GM12878 (cell line): ENCODE results near the gene RASSF8. TPM values are rescaled to one million over a fixed set of nuclear protein-coding genes. Genes with fewer than 3 reads are reported as not detected.

Source experiments
- ATAC-seq: fragments of 200-7000 bp; cut with Tn5 transposase; 3 replicates; pipeline ENCODE4 v1.9.1; 2020; ENCODE audit warnings: mild to moderate bottlenecking, moderate library complexity
- BruUV-seq: library from RNA; stranded (reverse); fragments of 400-500 nt; replicated peaks from 2 replicates; lab custom pipeline; 2021; lab: Mats Ljungman, UMichigan
- CTCF ChIA-PET: fragments of 300-600 bp; sonication (Branson Sonifier 250); formaldehyde crosslinking; extraction: SDS; loops from one replicate; lab custom pipeline; 2021; ENCODE audit warnings: inconsistent platforms; lab: Yijun Ruan, JAX
- POLR2A ChIA-PET: fragments of 350-600 bp; formaldehyde crosslinking; extraction: SDS; loops from one replicate; lab custom pipeline; 2021; ENCODE audit warnings: inconsistent platforms; lab: Charles Lee
- RAD21 ChIA-PET: fragments of 300-600 bp; sonication (Branson Sonifier 250); formaldehyde crosslinking; loops from one replicate; lab custom pipeline; 2023; ENCODE audit warnings: antibody characterized with exemption; ENCODE audit not compliant: unreplicated experiment; lab: Charles Lee
- SMC1A ChIA-PET: fragments of 300-600 bp; sonication (Branson Sonifier 250); formaldehyde crosslinking; loops from one replicate; lab custom pipeline; 2023; ENCODE audit not compliant: unreplicated experiment, uncharacterized antibody; lab: Charles Lee
- DNase-seq: peaks from one replicate; pipeline ENCODE4 v3.0.0-alpha.2; 2011; ENCODE audit warnings: low read depth, low spot score
- FAIRE-seq: peaks from 3 replicates; lab custom pipeline; 2011; peaks lifted over from hg19 to GRCh38; lab: Jason Lieb, UNC
- H2AFZ ChIP-seq: 2 replicates; pipeline ENCODE4 v1.6.0; 2011; ENCODE audit warnings: low read depth, low read length, control low read depth; ENCODE audit not compliant: control insufficient read depth
- H3K27ac ChIP-seq: 2 replicates; pipeline ENCODE4 v1.5.1; 2011; ENCODE audit warnings: control low read depth; ENCODE audit not compliant: control insufficient read depth, insufficient read depth
- H3K27me3 ChIP-seq, 2 experiments: replicated peaks in 1 of 2; 2 replicates each; pipeline versions ENCODE4 v1.6.0 to v1.6.1; 2011; ENCODE audit warnings: low read length in 1 of 2; ENCODE audit not compliant: control insufficient read depth in 2 of 2, insufficient read depth in 2 of 2
- H3K36me3 ChIP-seq, 2 experiments: 2 replicates each; pipeline ENCODE4 v1.5.1; 2011; ENCODE audit warnings: low read length in 1 of 2; ENCODE audit not compliant: control insufficient read depth in 2 of 2, insufficient read depth in 2 of 2
- H3K4me1 ChIP-seq: 2 replicates; pipeline ENCODE4 v1.6.1; 2011; ENCODE audit warnings: mild to moderate bottlenecking, low read length, moderate library complexity, mixed read lengths; ENCODE audit not compliant: control insufficient read depth, insufficient read depth
- H3K4me2 ChIP-seq: 2 replicates; pipeline ENCODE4 v1.6.0; 2011; ENCODE audit warnings: control low read depth; ENCODE audit not compliant: control insufficient read depth, insufficient read depth
- H3K4me3 ChIP-seq: fragments of 200-600 bp; sonication (generic); 2 replicates; pipeline ENCODE4 v1.5.1; 2016
- H3K79me2 ChIP-seq: 2 replicates; pipeline ENCODE4 v1.6.0; 2011; ENCODE audit warnings: low read length; ENCODE audit not compliant: control insufficient read depth, insufficient read depth
- H3K9ac ChIP-seq: 2 replicates; pipeline ENCODE4 v1.8.0; 2011; ENCODE audit warnings: low read length, control low read depth, mixed read lengths; ENCODE audit not compliant: control insufficient read depth, insufficient read depth
- H3K9me3 ChIP-seq: replicated peaks from 3 replicates; pipeline ENCODE4 v1.5.1; 2011; ENCODE audit warnings: mild to moderate bottlenecking, low read length; ENCODE audit not compliant: control insufficient read depth, insufficient read depth
- H4K20me1 ChIP-seq: 2 replicates; pipeline ENCODE4 v1.6.0; 2011; ENCODE audit not compliant: control insufficient read depth, insufficient read depth
- BACH1 ChIP-seq: fragments of 450-650 bp; IDR thresholded peaks from 2 replicates; pipeline ENCODE4 v1.6.1; 2017; ENCODE audit warnings: mild to moderate bottlenecking, borderline replicate concordance
- CBX3 ChIP-seq: fragments of 200-600 bp; sonication (generic); IDR thresholded peaks from 2 replicates; pipeline ENCODE4 v1.6.1; 2016; ENCODE audit warnings: low read depth, borderline replicate concordance
- CHD1 ChIP-seq: IDR thresholded peaks from 2 replicates; pipeline ENCODE4 v1.6.1; 2012; ENCODE audit warnings: low read depth, low read length, improper control_type of control experiment
- CREB1 ChIP-seq: IDR thresholded peaks from 2 replicates; pipeline ENCODE4 v1.6.1; 2012; ENCODE audit warnings: low read depth, mild to moderate bottlenecking, inconsistent platforms
- FOS ChIP-seq: IDR thresholded peaks from 3 replicates; pipeline ENCODE4 v1.6.1; 2011; ENCODE audit warnings: borderline replicate concordance; ENCODE audit not compliant: insufficient read length; ENCODE audit errors: extremely low read depth
- IRF4 ChIP-seq: IDR thresholded peaks from 2 replicates; pipeline ENCODE4 v1.6.1; 2011; ENCODE audit warnings: low read depth, low read length
- LARP7 ChIP-seq: fragments of 450-650 bp; IDR thresholded peaks from 2 replicates; pipeline ENCODE4 v1.6.1; 2017; ENCODE audit warnings: mild to moderate bottlenecking
- MYB ChIP-seq: fragments of 150-350 bp; IDR thresholded peaks from 2 replicates; pipeline ENCODE4 v1.6.1; 2014; ENCODE audit warnings: mild to moderate bottlenecking, low read depth, low read length, borderline replicate concordance
- POLR2AphosphoS5 ChIP-seq: IDR thresholded peaks from 2 replicates; pipeline ENCODE4 v1.6.1; 2011; ENCODE audit warnings: mild to moderate bottlenecking, low read length, inconsistent platforms
- SMARCA5 ChIP-seq: fragments of 450-650 bp; IDR thresholded peaks from 2 replicates; pipeline ENCODE4 v1.6.1; 2017; ENCODE audit warnings: mild to moderate bottlenecking
- TCF12 ChIP-seq: IDR thresholded peaks from 2 replicates; pipeline ENCODE4 v1.6.1; 2011; ENCODE audit warnings: low read depth, mild to moderate bottlenecking, low read length
- YBX1 ChIP-seq: fragments of 450-650 bp; IDR thresholded peaks from 2 replicates; pipeline ENCODE4 v1.6.1; 2016; ENCODE audit warnings: antibody characterized with exemption
- YY1 ChIP-seq: IDR thresholded peaks from 2 replicates; pipeline ENCODE4 v1.6.1; 2011; ENCODE audit warnings: low read depth, mild to moderate bottlenecking, low read length
- ZBTB4 ChIP-seq: fragments of 450-650 bp; formaldehyde crosslinking; IDR thresholded peaks from 2 replicates; pipeline ENCODE4 v1.4.0; 2022; ENCODE audit warnings: mild to moderate bottlenecking, moderate library complexity
- ZNF24 ChIP-seq: fragments of 450-650 bp; IDR thresholded peaks from 2 replicates; pipeline ENCODE4 v1.6.1; 2017; ENCODE audit warnings: antibody characterized with exemption, mild to moderate bottlenecking
- ZNF274 ChIP-seq: IDR thresholded peaks from one replicate; pipeline ENCODE4 v1.8.0; 2011; ENCODE audit not compliant: insufficient read length, insufficient read depth
- in situ Hi-C: fragments of 300-500 bp; cut with MboI; formaldehyde crosslinking; loops from 9 replicates; pipeline ENCODE4 v1.14.3; 2018; ENCODE audit warnings: mixed read lengths
- intact Hi-C: fragments of 100-400 bp; cut with micrococcal nuclease; formaldehyde crosslinking; loops from one replicate; pipeline ENCODE4 v1.14.2; 2022; ENCODE audit not compliant: unreplicated experiment
- polyA plus RNA-seq, 11 experiments: library from polyadenylated mRNA; depleted of rRNA in 4 of 11; unstranded in 6 of 11; stranded (reverse) in 5 of 11; fragments of >200 nt; fragmentation: Nextera tagmentation in 4 of 11; fragmentation: Illumina TruSeq in 1 of 11; extraction: Ambion mirVana in 4 of 11; extraction: Trizol in 1 of 11; gene quantifications; 1 replicate in 1 of 11; 2 replicates in 10 of 11; pipeline versions ENCODE4 v1.2.1 to v1.2.3, GENCODE V29; 2011 to 2016; ENCODE audit warnings: inconsistent platforms in 2 of 11, missing spikeins in 2 of 11, low read depth in 1 of 11
- total RNA-seq, 4 experiments: library from RNA; depleted of rRNA in 3 of 4; stranded (reverse); fragments of >200 nt in 3 of 4; fragmentation: Illumina TruSeq in 1 of 4; extraction: Trizol in 1 of 4; gene quantifications; 2 replicates each; pipeline versions ENCODE4 v1.2.1 to v1.2.3, GENCODE V29; 2013 to 2021
- TF ChIP-seq, protein P1 (sequence below): fragments of 450-650 bp; IDR thresholded peaks from 2 replicates; pipeline ENCODE4 v1.6.1; 2017; ENCODE audit warnings: mild to moderate bottlenecking, low read depth, inconsistent platforms; ENCODE audit not compliant: poor library complexity, severe bottlenecking
- TF ChIP-seq, protein P2 (sequence below), 3 experiments: IDR thresholded peaks in 2 of 3; conservative IDR thresholded peaks in 1 of 3; 2 replicates each; pipeline ENCODE4 v1.5.1; 2011; ENCODE audit warnings: low read depth in 3 of 3, low read length in 3 of 3, mild to moderate bottlenecking in 3 of 3, control low read depth in 2 of 3, moderate library complexity in 2 of 3, inconsistent platforms in 1 of 3, mixed read lengths in 1 of 3; ENCODE audit not compliant: control insufficient read depth in 2 of 3, insufficient read depth in 1 of 3; ENCODE audit errors: extremely low read depth in 1 of 3

RASSF8 gene
- total and polyA plus RNA-seq, 10 of the 15 experiments (the other 5 are each of a cell fraction or from before 2014, with no cell fraction given): 0.06 to 0.18 (median 0.08) TPM; not detected in 6

DNA sequence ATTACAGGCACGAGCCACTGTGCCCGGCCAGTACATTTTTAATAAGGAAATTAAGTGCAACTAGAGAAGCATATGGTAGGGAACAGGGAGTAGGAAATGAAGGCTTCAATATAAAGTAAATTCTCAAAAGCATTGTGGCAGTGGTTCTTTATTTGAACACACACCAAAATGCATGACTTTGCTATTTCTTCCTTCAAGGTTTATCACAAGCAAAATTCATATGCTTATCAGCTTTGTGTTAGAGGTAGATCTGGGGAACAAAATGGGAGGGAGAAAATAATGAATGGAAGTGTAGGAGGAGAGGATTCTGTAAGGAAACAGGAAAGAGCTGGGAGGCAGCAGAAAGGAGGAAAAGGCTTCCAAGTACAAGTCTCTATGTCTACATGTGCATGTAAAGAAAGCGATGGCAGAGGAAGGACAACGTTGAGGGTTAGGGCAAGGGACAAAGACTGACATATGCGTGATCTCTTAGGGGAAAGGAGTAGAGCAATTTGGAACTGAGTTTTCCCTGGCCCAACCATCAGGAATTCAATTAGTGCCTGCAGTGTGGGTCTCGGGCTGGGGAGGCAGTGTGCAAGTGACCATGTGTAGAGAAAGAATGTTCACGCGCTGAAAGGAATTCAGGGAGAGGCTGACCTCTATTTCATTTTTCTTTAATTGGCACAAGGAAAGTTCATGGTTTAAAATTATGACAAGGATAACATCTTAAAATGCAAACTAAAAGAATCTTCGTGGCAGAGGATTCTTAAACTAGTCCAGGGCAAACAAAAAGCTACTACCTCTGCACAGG, 22.9 kb upstream of the RASSF8 start (continued):
- TF ChIP-seq SMARCA5 (no peak), ZBTB4 (no peak), YY1 (no peak), BACH1 (no peak)

- CTCF ChIA-PET: no interaction called here
- no peak overlapping the region for H3K9ac ChIP-seq
- H3K27ac ChIP-seq: no peak overlapping the region
- RAD21 ChIA-PET: no interaction called here
- no TSS peak for BruUV-seq
- H3K36me3 ChIP-seq: no peaks in the 10 kb centered on the region
- H4K20me1 ChIP-seq: no peaks in the 10 kb centered on the region
- H3K4me3 ChIP-seq: no peak overlapping the region
- no peaks in the 10 kb centered on the region for H3K79me2 ChIP-seq
- in situ Hi-C loops: no loop called here
- DNase-seq (no peak), FAIRE-seq (no peak), ATAC-seq (no peak)
- no peaks in the 10 kb centered on the region for H3K4me1 ChIP-seq
- H3K4me2 ChIP-seq: no peak overlapping the region
- POLR2A ChIA-PET: no interaction called here
- H3K9me3 ChIP-seq: no peaks in the 10 kb centered on the region
- SMC1A ChIA-PET: interaction anchor here (1.6 kb wide), 1 partner anchor 19 kb away, joined by 3 read pairs; no protein-coding TSS in a partner anchor
- intact Hi-C loops: no loop called here
- H2AFZ ChIP-seq: no peak overlapping the region
- H3K27me3 ChIP-seq: no peaks in the 10 kb centered on the region; a peak in 1 of 4 replicates
- TF ChIP-seq, protein P1, sequence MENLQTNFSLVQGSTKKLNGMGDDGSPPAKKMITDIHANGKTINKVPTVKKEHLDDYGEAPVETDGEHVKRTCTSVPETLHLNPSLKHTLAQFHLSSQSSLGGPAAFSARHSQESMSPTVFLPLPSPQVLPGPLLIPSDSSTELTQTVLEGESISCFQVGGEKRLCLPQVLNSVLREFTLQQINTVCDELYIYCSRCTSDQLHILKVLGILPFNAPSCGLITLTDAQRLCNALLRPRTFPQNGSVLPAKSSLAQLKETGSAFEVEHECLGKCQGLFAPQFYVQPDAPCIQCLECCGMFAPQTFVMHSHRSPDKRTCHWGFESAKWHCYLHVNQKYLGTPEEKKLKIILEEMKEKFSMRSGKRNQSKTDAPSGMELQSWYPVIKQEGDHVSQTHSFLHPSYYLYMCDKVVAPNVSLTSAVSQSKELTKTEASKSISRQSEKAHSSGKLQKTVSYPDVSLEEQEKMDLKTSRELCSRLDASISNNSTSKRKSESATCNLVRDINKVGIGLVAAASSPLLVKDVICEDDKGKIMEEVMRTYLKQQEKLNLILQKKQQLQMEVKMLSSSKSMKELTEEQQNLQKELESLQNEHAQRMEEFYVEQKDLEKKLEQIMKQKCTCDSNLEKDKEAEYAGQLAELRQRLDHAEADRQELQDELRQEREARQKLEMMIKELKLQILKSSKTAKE: no peak
- no peak for TF ChIP-seq POLR2AphosphoS5
- no peak for TF ChIP-seq IRF4
- no peak for TF ChIP-seq ZNF274
- TF ChIP-seq, protein P2, sequence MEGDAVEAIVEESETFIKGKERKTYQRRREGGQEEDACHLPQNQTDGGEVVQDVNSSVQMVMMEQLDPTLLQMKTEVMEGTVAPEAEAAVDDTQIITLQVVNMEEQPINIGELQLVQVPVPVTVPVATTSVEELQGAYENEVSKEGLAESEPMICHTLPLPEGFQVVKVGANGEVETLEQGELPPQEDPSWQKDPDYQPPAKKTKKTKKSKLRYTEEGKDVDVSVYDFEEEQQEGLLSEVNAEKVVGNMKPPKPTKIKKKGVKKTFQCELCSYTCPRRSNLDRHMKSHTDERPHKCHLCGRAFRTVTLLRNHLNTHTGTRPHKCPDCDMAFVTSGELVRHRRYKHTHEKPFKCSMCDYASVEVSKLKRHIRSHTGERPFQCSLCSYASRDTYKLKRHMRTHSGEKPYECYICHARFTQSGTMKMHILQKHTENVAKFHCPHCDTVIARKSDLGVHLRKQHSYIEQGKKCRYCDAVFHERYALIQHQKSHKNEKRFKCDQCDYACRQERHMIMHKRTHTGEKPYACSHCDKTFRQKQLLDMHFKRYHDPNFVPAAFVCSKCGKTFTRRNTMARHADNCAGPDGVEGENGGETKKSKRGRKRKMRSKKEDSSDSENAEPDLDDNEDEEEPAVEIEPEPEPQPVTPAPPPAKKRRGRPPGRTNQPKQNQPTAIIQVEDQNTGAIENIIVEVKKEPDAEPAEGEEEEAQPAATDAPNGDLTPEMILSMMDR (IDR thresholded peaks at IDR 0.05 in 2 of 3, conservative IDR thresholded peaks at IDR 0.05 in 1 of 3; ENCODE audit: control insufficient read depth in 2 of 3, extremely low read depth in 1 of 3, insufficient read depth in 1 of 3, low read depth in 3 of 3, low read length in 3 of 3): no peak
- TF ChIP-seq LARP7: no peak
- TF ChIP-seq CREB1: no peak
- TF ChIP-seq MYB: no peak
- TF ChIP-seq CBX3: no peak
- no peak for TF ChIP-seq TCF12
- TF ChIP-seq FOS: no peak
- TF ChIP-seq ZNF24: no peak
- TF ChIP-seq YBX1: no peak
- TF ChIP-seq CHD1: no peak
Measured at GRCh38 chr12:25937096-25937495, 21.4 kb upstream of the RASSF8 start.
